CD4-positive, alpha-beta T cell treated with Interferon alpha-2 for 1 hour (primary cell): ENCODE results near the gene LSM8.
"Not testable (repeated sequence)": the region's sequence is repeated elsewhere in the genome, so short reads cannot be mapped to it uniquely, and the experiment has no call there.

Experiments
- DNase-seq, 2 donors: peaks; one replicate each; pipeline ENCODE4 v3.0.0-alpha.2; 2020 to 2022

Gene LSM8

GRCh38 chr7:118214051-118214832 lies 30.3 kb downstream of the LSM8 start:
- peak; percentile 77 to 79 for DNase-seq

GRCh38 chr7:118214833-118215182 lies 30.8 kb downstream of the LSM8 start:
- no peak for DNase-seq

GRCh38 chr7:118217210-118217619 lies 33.3 kb downstream of the LSM8 start:
- no peak for DNase-seq

GRCh38 chr7:118218413-118219156 lies 34.6 kb downstream of the LSM8 start:
- no peak for DNase-seq

GRCh38 chr7:118219157-118219512 lies 35.2 kb downstream of the LSM8 start:
- DNase-seq = no peak

GRCh38 chr7:118220583-118220982 lies 36.6 kb downstream of the LSM8 start:
- DNase-seq = no peak

- no peak for DNase-seq
Observed at GRCh38 chr7:118222591-118222990, 38.6 kb downstream of the LSM8 start.

GRCh38 chr7:118224521-118224920 lies 40.6 kb downstream of the LSM8 start, which contains the start of gene ANKRD7:
Gene ANKRD7 (plus strand): TSS chr7:118224704. CDS start chr7:118224831, 127 bp downstream.
- no peak for DNase-seq

GRCh38 chr7:118232837-118233236 lies 48.9 kb downstream of the LSM8 start:
- DNase-seq = no peak

GRCh38 chr7:118233799-118234198 lies 49.8 kb downstream of the LSM8 start:
- DNase-seq = no peak

GRCh38 chr7:118239014-118239413 lies 55.0 kb downstream of the LSM8 start:
- no peak for DNase-seq

GRCh38 chr7:118240320-118240719 lies 56.4 kb downstream of the LSM8 start:
- DNase-seq = not testable (repeated sequence)
